DMS 273 treated with DMSO at 0.1 percent for 48 hours (cell line): ENCODE data around the gene ZNF565.
"Not testable (repeated sequence)": the region's sequence is repeated elsewhere in the genome, so short reads cannot be mapped to it uniquely, and the experiment has no call there.

Source experiments
- DNase-seq: peaks from one replicate; lab custom pipeline; 2025; lab: John Stamatoyannopoulos, UW

Gene ZNF565

DNA sequence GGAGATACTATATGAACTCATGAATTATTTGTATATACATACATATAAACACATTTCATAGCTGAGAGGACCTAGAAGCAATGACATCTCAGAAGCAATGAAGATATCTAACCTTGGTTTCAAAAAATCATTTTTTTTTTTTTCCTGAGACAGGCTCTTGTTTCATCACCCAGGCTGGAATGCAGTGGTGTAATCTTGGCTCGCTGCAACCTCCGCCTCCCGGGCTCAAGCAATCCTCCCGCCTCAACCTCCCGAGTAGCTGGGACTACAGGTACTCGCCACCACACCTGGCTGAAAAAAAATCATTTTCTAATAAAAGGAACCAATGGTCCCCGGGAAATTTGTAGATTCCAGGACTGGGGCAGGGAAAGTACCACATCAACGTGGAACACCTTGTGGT lies 4.0 kb downstream of the ZNF565 start:
- no peak for DNase-seq

DNA sequence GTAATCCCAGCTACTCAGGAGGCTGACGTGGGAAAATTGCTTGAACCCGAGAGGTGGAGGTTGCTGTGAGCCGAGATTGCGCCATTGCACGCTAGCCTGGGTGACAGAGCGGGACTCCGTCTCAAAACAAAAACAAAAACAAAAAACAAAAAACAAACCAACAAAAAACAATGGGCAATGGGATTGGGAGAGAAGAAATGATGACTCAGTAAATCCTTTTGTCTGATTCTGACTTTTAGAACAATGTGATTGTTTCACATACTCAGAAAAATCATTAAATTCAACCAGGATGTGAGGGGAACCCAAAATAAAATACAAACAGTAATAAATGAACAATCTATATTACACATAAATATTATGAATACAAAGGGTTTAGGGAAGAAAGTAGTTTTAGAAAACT lies 5.1 kb downstream of the ZNF565 start:
- DNase-seq = no peak

DNA sequence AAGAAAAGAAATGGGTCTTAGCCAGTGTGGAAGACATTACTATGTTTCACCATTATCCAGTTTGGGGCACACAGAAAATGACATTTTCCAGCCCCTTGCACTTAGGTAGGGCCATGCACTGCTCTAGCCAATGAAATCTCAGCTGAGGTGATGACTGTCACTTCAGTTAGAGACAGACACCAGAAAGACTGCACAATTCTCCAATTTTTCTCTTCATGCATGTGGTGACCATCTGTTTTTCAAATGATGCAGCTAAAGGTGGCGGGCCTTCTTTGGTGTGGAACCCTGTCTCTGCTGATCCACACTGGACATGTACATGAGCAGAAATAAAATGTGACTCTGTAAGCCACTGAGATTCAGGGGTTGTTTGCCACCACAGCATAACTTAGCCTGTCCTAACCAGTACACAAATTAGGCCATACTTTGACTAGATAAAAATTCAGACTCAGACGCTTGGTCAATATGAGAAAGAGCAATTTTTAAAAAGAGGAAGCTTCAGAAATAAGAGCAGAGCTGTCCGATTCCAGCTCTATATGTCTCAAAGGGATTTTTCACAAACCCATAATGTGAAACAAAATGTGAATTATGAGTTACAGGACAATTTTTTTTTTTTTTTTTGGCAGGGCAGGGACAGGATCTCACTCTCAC lies 6.7 kb downstream of the ZNF565 start:
- DNase-seq = no peak

DNA sequence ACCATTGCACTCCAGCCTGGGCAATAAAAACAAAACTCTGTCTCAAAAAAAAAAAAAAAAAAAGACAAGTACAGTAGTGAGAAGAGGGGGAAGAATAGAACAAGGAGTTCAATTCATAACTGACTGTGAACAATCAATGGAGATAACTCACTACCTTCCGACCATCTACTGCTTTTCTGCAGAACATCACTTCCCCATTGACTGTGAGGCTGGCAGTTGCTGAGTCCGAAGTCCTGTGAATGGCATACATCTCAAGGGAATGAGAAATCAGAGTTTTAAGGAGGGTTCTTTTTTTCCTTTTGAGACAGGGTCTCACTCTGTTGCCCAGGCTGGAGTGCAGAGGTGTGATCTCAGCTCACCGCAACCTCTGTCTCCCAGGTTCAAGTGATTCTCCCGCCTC lies 11.2 kb downstream of the ZNF565 start:
- DNase-seq = no peak

DNA sequence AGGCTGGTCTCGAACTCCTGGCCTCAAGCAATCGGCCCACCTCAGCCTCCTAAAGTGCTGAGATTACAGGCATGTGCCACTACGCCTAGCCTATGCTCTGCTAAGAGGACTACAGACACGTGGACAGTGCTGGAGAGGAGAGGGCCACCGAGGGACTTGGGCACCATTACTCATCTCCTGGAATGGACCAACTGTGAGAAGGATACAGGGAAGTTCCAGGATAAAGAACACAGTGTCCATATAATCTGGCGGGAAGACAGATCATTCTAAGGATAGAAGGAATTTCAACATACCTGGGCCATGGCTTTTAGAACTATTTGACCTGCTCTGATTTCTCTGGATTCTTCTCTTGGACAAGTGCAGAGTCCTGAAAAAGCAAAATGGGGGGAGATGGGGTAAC lies 12.8 kb downstream of the ZNF565 start:
- DNase-seq = no peak

DNA sequence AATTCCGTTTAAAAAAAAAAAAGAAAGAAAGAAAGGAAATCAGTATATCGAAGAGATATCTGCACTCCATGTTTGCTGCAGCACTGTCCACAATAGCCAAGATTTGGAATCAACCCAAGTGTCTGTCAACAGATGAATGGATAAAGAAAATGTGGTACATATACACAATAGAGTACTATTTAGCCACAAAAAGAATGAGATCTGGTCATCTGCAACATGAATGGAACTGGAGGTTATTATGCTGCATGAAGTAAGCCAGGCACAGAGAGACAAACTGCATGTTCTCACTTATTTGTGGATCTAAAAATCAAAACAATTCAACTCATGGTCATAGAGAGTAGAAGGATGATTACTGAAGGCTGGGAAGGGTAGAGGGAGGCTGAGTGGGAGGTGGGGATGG lies 16.3 kb downstream of the ZNF565 start:
- no peak for DNase-seq

DNA sequence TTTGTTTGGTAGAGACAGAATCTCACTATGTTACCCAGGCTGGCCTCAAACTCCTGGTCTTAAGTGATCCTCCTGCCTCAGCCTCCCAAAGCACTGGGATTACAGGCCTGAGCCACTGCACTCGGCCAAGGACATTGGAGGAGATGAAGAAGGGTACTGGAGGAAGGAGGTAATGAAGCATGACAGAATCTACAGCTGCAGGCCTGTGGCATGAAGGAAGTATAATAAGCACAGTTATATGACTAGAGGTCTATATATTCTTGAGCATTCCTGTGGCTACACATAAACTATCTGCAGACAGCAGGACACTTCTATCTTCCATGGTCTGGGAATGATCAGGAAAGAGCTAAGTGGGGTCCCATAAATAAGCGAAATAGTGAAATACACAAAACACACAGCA lies 18.2 kb downstream of the ZNF565 start:
- DNase-seq = no peak

DNA sequence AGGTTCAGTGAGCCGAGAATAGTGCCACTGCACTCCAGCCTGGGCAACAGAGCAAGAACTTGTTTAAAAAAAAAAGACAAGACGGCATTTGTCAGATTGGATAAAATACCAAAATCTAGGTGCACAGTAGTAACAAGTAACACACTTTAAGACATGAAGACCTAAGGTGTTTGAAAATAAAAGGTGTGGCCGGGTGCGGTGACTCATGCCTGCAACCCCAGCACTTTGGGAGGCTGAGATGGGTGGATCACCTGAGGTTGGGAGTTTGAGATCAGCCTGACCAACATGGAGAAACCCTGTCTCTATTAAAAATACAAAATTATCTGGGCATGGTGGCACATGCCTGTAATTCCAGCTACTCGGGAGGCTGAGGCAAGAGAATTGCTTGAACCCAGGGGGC lies 27.7 kb downstream of the ZNF565 start:
- DNase-seq = not testable (repeated sequence)

DNA sequence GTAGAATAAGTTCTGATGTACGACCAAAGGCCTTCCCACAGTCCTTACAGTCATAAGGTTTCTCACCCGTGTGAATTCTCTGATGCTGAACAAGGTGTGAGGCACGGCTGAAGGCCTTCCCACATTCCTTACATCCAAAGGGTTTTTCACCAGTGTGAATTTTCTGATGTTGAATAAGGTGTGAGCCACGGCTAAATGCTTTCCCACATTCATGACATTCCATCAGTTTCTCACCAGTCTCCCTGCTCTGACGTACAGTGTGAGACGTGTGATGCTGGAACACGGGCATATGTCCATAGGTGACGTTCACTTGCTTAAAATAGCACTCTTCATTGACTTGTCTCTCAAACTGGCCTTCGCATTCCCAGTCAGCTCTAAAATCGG lies 31.2 kb downstream of the ZNF565 start:
- DNase-seq = no peak

DNA sequence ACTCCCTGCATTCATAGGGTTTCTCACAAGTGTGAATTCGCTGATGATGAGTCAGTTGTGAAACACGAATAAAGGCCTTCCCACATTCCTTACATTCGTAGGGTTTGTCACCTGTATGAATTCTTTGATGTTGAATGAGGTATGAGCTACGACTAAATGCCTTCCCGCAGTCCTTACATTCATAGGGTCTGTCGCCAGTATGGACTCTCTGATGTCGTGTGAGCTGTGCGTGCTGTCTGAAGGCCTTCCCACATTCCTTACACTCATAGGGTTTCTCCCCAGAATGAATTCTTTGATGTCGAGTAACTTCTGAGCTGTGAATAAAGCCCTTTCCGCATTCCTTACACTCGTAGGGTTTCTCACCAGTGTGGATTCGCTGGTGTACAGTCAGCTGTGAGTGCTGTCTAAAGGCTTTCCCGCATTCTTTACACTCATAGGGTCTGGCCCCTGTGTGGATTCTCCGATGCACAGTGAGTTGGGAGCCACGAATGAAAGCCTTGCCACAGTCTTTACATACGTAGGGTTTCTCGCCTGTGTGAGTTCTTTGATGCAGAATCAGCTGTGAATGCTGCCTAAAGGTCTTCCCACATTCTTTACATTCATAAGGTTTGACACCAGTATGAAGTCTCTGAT lies 31.7 kb downstream of the ZNF565 start:
- DNase-seq = no peak

DNA sequence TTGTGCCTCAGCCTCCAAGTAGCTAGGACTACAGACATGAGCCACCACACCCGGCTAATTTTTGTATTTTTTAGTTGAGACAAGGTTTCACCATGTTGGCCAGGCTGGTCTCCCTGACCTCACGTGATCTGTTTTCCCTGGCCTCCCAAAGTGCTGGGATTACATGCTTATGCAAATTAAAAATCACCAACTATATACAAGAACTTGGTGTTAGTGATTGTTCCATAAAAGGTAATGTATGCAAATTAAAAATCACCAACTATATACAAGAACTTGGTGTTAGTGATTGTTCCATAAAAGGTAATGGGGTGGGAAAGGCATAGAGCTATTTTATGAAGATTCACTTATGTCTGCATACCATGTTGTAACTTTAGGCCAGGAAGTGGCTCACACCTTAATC lies 35.4 kb downstream of the ZNF565 start:
- DNase-seq = not testable (repeated sequence)

DNA sequence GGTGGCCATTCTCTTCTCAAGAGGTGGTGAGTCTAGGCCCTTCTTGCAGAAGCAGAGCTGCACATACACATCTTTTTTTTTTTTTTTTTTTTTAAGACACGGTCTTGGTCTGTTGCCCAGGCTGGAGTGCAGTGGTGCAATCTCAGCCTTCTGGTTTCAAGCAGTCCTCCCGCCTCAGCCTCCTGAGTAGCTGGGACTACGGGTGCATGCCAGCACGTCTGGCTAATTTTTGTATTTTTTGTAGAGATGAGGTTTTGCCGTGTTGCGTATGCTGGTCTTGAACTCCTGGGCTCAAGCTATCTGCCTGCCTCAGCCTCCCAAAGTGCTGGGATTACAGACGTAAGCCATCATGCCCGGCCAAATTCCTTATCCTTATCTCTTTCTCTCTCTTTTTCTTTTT lies 40.6 kb downstream of the ZNF565 start:
- DNase-seq = not testable (repeated sequence)

DNA sequence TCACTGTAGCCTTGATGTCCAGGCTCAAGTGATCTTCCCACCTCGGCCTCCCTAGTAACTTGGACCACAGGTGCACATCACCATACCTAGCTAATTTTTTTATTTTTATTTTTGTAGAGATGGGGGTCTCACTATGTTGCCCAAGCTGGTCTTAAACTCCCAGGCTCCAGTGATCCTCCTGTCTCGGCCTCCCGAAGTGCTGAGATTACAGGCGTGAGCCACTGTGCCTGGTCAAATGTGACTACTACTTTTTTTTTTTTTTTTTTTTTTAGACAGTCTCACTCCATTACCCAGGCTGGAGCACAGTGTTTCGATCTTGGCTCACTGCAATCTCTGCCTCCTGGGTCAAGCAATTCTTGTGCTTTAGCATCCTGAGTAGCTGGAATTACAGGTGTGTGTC lies 41.6 kb downstream of the ZNF565 start:
- DNase-seq = no peak

DNA sequence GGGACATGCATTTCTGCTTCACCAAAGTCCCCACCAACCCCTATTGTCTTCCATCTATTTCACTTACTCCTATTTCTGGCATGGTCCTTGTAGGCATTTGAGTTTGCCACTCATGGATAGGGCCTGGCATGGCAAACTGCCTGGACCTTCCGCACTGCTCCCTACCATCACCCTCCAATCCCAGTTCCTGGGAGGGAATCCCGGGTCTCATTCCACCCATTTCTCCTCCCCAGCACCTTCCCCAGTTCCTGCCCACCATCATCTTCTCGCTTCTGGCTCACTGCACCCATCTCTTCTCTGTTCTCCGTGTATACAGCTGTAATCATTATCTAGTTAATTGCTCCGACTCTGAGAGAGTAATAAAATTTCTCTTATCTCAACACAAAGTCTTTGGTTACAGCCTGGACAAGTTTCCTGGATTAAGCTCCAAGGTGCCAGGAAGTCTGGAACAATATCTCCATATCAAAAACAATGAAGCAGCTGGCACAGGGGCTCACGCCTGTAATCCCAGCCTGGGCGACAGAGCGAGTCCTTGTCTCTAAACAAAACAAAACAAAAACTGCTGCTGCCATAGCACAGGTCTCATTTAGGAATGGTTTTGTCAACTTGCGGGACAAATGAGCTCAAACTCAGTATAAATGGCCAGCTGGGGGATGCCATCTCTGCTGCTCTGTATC lies 45.2 kb downstream of the ZNF565 start:
- peak; percentile 86 for DNase-seq

DNA sequence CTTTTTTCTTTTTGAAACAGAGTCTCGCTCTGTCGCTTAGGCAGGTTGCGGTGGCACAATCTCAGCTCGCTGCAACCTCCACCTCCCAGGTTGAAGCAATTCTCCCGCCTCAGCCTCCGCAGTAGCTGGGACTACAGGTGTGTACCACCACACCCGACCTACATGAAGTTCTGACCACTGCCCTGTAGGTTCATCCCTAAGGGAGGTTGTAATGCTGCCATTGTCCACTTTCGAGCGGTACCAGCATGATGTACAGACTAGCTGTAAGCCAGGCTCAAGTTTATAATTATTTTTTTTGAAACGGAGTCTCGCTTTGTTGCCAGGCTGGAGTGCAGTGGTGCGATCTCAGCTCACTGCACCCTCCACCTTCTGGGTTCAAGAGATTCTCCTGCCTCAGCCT lies 50.7 kb downstream of the ZNF565 start:
- no peak for DNase-seq

DNA sequence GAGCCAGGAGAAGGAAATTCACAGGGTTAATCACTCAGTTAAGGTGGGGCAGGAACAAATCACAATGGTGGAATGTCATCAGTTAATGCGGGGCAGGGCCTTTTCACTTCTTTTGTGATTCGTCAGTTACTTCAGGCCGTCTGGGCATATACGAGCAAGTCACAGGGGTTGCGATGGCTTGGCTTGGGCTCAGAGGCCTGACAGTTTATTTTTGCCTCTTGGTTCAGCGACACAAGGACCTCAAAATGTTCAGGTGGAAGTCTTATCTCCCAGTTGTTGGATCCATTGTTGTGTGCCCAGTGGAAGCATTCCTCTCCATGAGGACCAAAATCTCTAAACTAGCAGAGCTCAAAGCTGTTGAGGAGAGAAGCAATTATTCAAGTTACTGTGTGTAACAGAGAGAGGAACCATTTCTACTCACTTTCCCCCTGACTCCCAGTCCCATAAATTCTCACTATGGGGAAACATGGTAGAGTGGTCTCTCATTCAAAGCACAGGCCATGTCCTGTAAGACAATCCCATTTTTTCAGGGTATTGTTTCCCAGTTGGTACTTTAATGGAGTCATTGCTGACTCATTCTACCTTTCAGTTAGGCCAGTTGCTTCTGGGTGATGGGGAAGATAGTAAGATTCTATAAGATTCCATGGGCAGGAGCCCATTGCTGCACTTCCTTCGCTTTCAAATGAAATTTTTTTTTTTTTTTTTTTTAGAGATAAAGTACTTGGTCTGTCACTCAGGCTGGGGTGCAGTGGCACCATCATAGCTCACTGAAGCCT lies 53.5 kb downstream of the ZNF565 start:
- no peak for DNase-seq

DNA sequence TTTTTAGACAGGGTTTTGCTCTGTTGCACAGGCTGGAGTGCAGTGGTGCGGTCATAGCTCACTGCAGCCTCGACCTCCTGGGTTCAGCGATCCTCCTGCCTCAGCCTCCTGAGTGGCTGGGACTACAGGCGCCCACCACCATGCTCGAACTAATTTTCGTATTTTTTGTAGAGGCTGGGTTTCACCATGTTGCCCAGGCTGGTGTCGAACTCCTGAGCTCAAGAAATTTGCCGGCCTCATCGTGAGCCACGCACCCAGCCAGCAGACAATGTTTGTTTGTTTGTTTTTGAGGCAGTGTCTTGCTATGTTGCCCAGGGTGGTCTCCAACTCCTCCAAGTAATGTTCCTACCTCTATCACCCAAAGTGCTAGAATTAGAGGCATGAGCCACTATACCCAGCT lies 61.3 kb downstream of the ZNF565 start:
- no peak for DNase-seq

DNA sequence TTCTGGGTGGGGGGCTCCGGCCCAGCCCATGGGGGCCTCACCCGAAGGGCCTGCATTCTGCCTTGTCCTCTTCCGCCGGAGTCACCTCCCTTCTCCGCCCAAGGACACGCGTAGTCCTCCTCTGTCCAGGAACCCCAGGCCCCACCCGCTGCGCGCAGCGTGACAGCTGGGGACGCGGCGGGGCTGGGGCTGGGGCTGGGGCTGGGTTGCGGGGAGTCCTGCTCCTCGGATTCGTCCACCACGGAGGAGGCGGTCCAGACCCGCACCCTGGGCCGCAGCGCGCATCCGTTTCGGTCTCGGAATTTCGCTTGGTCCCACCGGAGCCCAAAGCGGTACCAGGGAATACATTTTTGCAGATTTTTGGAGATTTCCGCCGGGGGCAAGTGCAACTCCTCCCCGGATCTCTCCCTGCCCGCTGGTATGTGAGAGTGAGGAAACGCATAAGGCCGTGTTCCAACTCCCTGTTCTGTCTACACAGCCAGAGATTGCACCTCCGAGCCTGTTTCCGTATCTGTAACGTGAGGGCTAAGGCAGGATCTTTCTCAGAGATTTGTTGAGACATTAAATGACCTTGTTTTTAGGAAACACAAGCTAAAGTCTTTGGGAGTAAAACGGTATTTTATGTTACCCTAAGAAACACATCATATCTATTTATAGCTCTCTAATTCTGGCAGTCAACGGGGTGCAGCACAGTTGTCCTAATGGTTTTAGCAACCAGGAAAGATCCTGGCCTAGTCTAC lies 61.9 kb downstream of the ZNF565 start, which contains the start of gene COX7A1:
Gene COX7A1 (minus strand): TSS at position 96 of the 740 bp plus-strand sequence. CDS start 40 bp downstream, at position 56.
- no peak for DNase-seq

DNA sequence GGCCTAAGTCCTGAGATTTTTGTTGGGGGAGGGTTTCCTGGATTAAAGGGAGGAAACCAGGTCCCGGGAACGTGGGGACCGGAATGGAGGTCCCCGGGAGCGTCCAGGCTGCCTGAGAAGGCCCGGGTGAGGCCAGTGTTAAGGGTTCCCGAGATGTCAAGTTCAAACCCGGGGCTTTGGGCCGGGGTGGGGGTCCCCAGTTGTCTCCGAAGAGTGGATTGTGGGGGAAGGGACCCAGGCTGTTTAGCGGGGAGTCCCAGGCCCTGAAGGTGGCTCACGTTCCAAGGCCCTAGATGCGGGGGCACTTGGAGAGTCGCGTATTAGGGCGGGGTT lies 62.5 kb downstream of the ZNF565 start:
- no peak for DNase-seq

DNA sequence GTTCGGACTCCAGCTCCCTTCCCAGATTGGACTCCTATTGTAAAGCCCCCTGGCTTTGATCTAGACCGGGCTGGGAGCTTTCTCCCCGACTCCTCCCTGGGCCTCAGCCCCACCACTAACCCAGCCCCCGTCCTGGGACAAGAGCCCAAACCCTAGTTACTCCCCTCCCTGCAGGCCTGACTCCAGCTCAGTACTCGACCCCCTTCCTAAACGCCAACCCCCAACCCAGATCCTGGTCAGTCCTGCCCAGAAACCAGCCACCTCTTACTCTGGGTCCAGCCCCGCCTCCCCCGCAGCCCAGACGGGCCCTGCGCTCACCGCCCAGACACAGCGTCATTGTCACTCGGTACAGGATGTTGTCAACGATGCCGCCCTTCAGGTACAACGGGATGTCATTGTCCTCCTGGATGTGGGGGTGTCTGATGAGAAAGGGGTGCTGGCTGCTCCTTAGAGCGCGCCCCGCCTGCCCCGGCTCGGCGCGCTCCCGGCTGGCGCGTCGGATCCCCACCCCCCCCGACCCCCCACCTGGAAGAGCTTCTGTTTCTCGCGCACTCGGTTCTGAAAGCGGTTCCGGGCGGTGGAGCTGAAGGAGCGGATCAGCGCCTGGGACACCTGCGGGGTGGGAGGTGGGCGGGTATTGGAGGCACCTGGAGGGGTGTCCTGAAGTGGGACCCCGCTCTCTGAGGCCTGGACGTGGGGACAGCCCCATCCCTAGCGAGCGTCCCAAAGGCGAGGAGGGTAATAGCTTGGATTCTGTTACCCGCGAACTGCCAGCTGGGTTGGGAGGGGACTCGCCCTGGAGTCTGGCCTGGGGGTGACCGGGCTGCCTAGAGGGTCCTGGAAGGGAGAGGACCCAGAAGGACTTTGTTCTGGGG lies 63.1 kb downstream of the ZNF565 start:
- no peak for DNase-seq

DNA sequence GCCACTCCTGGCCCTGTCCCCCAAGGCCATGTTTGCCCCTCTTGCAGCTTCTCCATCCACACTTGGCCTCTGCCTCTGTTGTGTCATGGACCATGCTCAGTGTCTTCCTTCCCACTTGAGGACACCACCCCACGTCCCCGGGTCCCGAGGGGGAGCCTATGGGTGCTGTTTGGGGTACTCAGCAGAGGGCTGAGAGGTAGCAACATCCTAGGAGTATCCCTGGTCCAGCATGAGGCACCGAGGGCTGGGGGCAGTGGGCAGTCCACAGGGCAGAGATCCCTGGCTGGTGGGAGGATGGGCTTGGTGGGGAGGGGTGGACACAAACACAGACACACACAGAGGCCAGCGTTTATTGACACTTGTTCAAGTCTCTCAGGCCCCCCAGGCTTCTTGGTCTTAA lies 63.9 kb downstream of the ZNF565 start:
- DNase-seq = no peak
